ENCODE results near the gene KCNE4.

The KCNE4 gene

GRCh38 chr2:223044916-223045700 lies 6.9 kb upstream of the KCNE4 start:
- TF ChIP-seq, protein P1, sequence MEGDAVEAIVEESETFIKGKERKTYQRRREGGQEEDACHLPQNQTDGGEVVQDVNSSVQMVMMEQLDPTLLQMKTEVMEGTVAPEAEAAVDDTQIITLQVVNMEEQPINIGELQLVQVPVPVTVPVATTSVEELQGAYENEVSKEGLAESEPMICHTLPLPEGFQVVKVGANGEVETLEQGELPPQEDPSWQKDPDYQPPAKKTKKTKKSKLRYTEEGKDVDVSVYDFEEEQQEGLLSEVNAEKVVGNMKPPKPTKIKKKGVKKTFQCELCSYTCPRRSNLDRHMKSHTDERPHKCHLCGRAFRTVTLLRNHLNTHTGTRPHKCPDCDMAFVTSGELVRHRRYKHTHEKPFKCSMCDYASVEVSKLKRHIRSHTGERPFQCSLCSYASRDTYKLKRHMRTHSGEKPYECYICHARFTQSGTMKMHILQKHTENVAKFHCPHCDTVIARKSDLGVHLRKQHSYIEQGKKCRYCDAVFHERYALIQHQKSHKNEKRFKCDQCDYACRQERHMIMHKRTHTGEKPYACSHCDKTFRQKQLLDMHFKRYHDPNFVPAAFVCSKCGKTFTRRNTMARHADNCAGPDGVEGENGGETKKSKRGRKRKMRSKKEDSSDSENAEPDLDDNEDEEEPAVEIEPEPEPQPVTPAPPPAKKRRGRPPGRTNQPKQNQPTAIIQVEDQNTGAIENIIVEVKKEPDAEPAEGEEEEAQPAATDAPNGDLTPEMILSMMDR (IDR thresholded peaks at IDR 0.05; ENCODE audit: low read depth, low read length, missing control alignments) = no peak
- no peak for DNase-seq (ENCODE audit: low read depth)
- no peak overlapping the region for H3K4me3 ChIP-seq (ENCODE audit: low read depth, low read length)

GRCh38 chr2:223046470-223047040 lies 5.4 kb upstream of the KCNE4 start:
- no peak overlapping the region for H3K4me3 ChIP-seq (ENCODE audit: low read depth, low read length)
- no peak for DNase-seq (ENCODE audit: low read depth)
- TF ChIP-seq, protein P1 (IDR thresholded peaks at IDR 0.05; ENCODE audit: low read depth, low read length, missing control alignments) = no peak

DNA sequence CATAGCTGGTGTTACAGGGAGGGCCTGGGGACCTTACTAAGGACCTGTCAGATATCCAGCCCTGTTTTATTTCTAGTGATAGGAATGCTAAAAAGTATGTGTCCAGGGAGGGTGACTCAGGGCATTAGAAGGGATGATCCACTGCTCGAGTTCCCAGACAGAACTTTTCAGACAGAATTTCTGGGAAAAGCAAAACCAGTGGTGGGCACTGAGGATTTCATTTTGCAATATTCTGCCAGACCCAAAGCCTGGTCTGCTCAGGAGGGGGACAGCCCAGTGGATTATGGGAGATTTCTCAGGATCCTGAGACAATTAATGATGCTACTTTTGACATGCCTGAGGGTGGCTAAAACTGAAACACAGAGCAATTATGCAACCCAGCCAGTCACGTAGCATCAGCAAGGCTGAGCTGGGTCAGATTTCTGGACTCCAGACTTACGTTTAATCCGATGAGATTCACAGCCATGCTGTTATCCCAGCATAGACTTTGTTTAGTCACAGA lies 4.7 kb upstream of the KCNE4 start:
- TF ChIP-seq, protein P1 (IDR thresholded peaks at IDR 0.05; ENCODE audit: low read depth, low read length, missing control alignments) = no peak
- DNase-seq (ENCODE audit: low read depth) = no peak
- no peak overlapping the region for H3K4me3 ChIP-seq (ENCODE audit: low read depth, low read length)

GRCh38 chr2:223048519-223048918 lies 3.5 kb upstream of the KCNE4 start:
- H3K4me3 ChIP-seq (ENCODE audit: low read depth, low read length) = no peak overlapping the region
- DNase-seq (ENCODE audit: low read depth) = no peak
- TF ChIP-seq, protein P1 (IDR thresholded peaks at IDR 0.05; ENCODE audit: low read depth, low read length, missing control alignments) = no peak

DNA sequence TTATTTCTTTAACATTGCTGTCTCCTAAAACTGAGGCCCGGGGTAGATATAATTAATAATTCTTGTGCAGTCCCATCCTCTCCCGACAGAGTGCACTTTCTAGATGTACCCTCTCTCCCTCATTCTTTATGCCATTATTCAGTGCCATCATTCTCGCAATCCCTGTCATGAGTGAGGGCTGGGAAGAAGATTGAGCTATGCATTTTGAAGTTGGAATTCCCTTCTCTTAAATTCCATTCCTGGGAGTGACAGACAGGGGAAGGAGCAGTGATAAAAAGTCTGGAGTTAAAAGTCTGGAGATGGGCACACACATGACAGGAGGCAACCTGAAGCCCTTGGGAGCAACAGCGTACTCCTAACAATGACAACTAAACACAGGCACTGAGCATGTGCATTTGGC lies 2.6 kb upstream of the KCNE4 start:
- H3K4me3 ChIP-seq (ENCODE audit: low read depth, low read length) = no peak overlapping the region
- TF ChIP-seq, protein P1 (IDR thresholded peaks at IDR 0.05; ENCODE audit: low read depth, low read length, missing control alignments) = no peak
- no peak for DNase-seq (ENCODE audit: low read depth)

- TF ChIP-seq, protein P1 (IDR thresholded peaks at IDR 0.05; ENCODE audit: low read depth, low read length, missing control alignments) = no peak
- no peak for DNase-seq (ENCODE audit: low read depth)
- H3K4me3 ChIP-seq (ENCODE audit: low read depth, low read length) = no peak overlapping the region
Measured at GRCh38 chr2:223050188-223050587, 1.8 kb upstream of the KCNE4 start.

All from GM12864 (cell line).